DOHH2 (cell line): ENCODE measurements around the gene TMPRSS7.

Source experiments
- EZH2phosphoT487 ChIP-seq: fragments of 200-600 bp; sonication (generic); IDR thresholded peaks from 2 replicates; pipeline ENCODE4 v1.6.1; 2017; ENCODE audit warnings: borderline replicate concordance, mild to moderate bottlenecking, antibody characterized with exemption, low read length, moderate library complexity, mixed read lengths
- TF ChIP-seq, protein P1 (sequence below): fragments of 200-600 bp; sonication (generic); IDR thresholded peaks from one replicate; pipeline ENCODE4 v1.5.1; 2014; ENCODE audit warnings: antibody characterized with exemption, mild to moderate bottlenecking, low read depth, low read length; ENCODE audit not compliant: poor library complexity, severe bottlenecking

- TF ChIP-seq, protein P1, sequence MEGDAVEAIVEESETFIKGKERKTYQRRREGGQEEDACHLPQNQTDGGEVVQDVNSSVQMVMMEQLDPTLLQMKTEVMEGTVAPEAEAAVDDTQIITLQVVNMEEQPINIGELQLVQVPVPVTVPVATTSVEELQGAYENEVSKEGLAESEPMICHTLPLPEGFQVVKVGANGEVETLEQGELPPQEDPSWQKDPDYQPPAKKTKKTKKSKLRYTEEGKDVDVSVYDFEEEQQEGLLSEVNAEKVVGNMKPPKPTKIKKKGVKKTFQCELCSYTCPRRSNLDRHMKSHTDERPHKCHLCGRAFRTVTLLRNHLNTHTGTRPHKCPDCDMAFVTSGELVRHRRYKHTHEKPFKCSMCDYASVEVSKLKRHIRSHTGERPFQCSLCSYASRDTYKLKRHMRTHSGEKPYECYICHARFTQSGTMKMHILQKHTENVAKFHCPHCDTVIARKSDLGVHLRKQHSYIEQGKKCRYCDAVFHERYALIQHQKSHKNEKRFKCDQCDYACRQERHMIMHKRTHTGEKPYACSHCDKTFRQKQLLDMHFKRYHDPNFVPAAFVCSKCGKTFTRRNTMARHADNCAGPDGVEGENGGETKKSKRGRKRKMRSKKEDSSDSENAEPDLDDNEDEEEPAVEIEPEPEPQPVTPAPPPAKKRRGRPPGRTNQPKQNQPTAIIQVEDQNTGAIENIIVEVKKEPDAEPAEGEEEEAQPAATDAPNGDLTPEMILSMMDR, result no peak
- TF ChIP-seq EZH2phosphoT487, result no peak
These were observed 23.9 kb upstream of the TMPRSS7 start for GRCh38 chr3:112010636-112011035.
